HCT116 (cell line): Measurements from ENCODE around the gene MTHFSD. TPM values are rescaled to one million over a fixed set of nuclear protein-coding genes. Genes with fewer than 3 reads are reported as not detected.

Source experiments
- ATAC-seq: fragments of 200-7000 bp; cut with Tn5 transposase; 2 replicates; pipeline ENCODE4 v1.9.1; 2020; ENCODE audit warnings: mild to moderate bottlenecking, moderate library complexity
- BruUV-seq: library from RNA; stranded (reverse); fragments of 400-500 nt; replicated peaks from 2 replicates; lab custom pipeline; 2021; lab: Mats Ljungman, UMichigan
- CTCF ChIA-PET: fragments of 300-600 bp; sonication (Branson Sonifier 250); formaldehyde crosslinking; loops from one replicate; lab custom pipeline; 2021; ENCODE audit warnings: antibody characterized with exemption; lab: Charles Lee
- POLR2A ChIA-PET: fragments of 300-600, 350-600 bp; sonication (Branson Sonifier 250); formaldehyde crosslinking; loops from one replicate; lab custom pipeline; 2021; ENCODE audit warnings: antibody characterized with exemption; lab: Charles Lee
- RAD21 ChIA-PET, 2 experiments: fragments of 300-600 bp; sonication (Branson Sonifier 250); formaldehyde crosslinking; loops; one replicate each; lab custom pipeline; 2023; ENCODE audit warnings: low total read pairs in 2 of 2; ENCODE audit not compliant: uncharacterized antibody in 2 of 2, unreplicated experiment in 2 of 2, low non-redundant PET in 1 of 2; lab: Charles Lee
- DNase-seq: peaks from one replicate; pipeline ENCODE4 v3.0.0-alpha.2; 2010; ENCODE audit warnings: low read depth, low spot score
- H2AFZ ChIP-seq: fragments of 200-600 bp; shearing (Covaris generic), sonication (generic); 2 replicates; pipeline ENCODE4 v1.6.1; 2017; ENCODE audit warnings: low read depth, mixed run types, mixed read lengths, antibody characterized with exemption, low read length; ENCODE audit not compliant: poor library complexity, severe bottlenecking
- H3K27ac ChIP-seq: 2 replicates; pipeline ENCODE4 v1.5.1; 2012; ENCODE audit warnings: low read depth, low read length
- H3K27me3 ChIP-seq: fragments of 200-600 bp; sonication (generic); 2 replicates; pipeline ENCODE4 v1.6.1; 2016; ENCODE audit warnings: mixed run types, low read length, mixed read lengths; ENCODE audit not compliant: insufficient read depth
- H3K36me3 ChIP-seq, 2 experiments: fragments of 200-500 bp in 1 of 2; fragments of 200-600 bp in 1 of 2; sonication (Bioruptor generic) in 1 of 2; sonication (generic) in 1 of 2; 2 replicates each; pipeline versions ENCODE4 v1.5.1 to v1.6.1; 2014 to 2016; ENCODE audit warnings: low read length in 2 of 2, inconsistent platforms in 1 of 2, mixed read lengths in 1 of 2, mixed run types in 1 of 2; ENCODE audit not compliant: insufficient read depth in 2 of 2, control insufficient read depth in 1 of 2
- H3K4me1 ChIP-seq, 2 experiments: fragments of 200-600 bp in 1 of 2; sonication (generic) in 1 of 2; 2 replicates each; pipeline versions ENCODE4 v1.5.1 to v1.6.1; 2012 to 2017; ENCODE audit warnings: low read length in 2 of 2, inconsistent platforms in 1 of 2, mild to moderate bottlenecking in 1 of 2, mixed read lengths in 1 of 2, mixed run types in 1 of 2, moderate library complexity in 1 of 2; ENCODE audit not compliant: insufficient read depth in 2 of 2, control insufficient read depth in 1 of 2
- H3K4me2 ChIP-seq: fragments of 200-600 bp; sonication (generic); 2 replicates; pipeline ENCODE4 v1.6.1; 2017; ENCODE audit warnings: mixed run types, low read length, mixed read lengths
- H3K4me3 ChIP-seq, 2 experiments: fragments of 200-600 bp in 1 of 2; sonication (generic) in 1 of 2; replicated peaks in 1 of 2; 2 replicates each; pipeline ENCODE4 v1.5.1; 2011 to 2016; ENCODE audit warnings: low read length in 2 of 2, control low read depth in 1 of 2, low read depth in 1 of 2, mild to moderate bottlenecking in 1 of 2, mixed read lengths in 1 of 2, mixed run types in 1 of 2
- H3K79me2 ChIP-seq: fragments of 200-600 bp; sonication (generic); 2 replicates; pipeline ENCODE4 v1.6.1; 2017; ENCODE audit warnings: mild to moderate bottlenecking, mixed run types, low read length, moderate library complexity, mixed read lengths; ENCODE audit not compliant: insufficient read depth
- H3K9ac ChIP-seq: fragments of 200-600 bp; sonication (generic); 2 replicates; pipeline ENCODE4 v1.6.1; 2016; ENCODE audit warnings: low read length, mixed read lengths
- H3K9me2 ChIP-seq: fragments of 200-600 bp; sonication (generic), shearing (Covaris generic); 2 replicates; pipeline ENCODE4 v1.6.1; 2017; ENCODE audit warnings: mixed run types, mild to moderate bottlenecking, moderate library complexity; ENCODE audit not compliant: insufficient read depth
- H3K9me3 ChIP-seq, 2 experiments: fragments of 200-500 bp in 1 of 2; fragments of 200-600 bp in 1 of 2; sonication (Bioruptor generic) in 1 of 2; sonication (generic) in 1 of 2; 2 replicates each; pipeline ENCODE4 v1.6.1; 2014 to 2017; ENCODE audit warnings: low read length in 2 of 2, mixed read lengths in 2 of 2, inconsistent platforms in 1 of 2, low read depth in 1 of 2, mild to moderate bottlenecking in 1 of 2, mixed run types in 1 of 2, moderate library complexity in 1 of 2; ENCODE audit not compliant: control insufficient read depth in 1 of 2, insufficient read depth in 1 of 2
- H4K20me1 ChIP-seq: fragments of 200-600 bp; sonication (generic), shearing (Covaris generic); 2 replicates; pipeline ENCODE4 v1.6.1; 2017; ENCODE audit warnings: mixed run types, mild to moderate bottlenecking, moderate library complexity; ENCODE audit not compliant: insufficient read depth
- EGR1 ChIP-seq: IDR thresholded peaks from 2 replicates; pipeline ENCODE4 v1.6.1; 2012; ENCODE audit warnings: low read depth
- ELF1 ChIP-seq: IDR thresholded peaks from 2 replicates; pipeline ENCODE4 v1.6.1; 2012; ENCODE audit warnings: low read depth, borderline replicate concordance
- EZH2phosphoT487 ChIP-seq: fragments of 200-600 bp; IDR thresholded peaks from 2 replicates; pipeline ENCODE4 v1.6.1; 2018; ENCODE audit warnings: antibody characterized with exemption, borderline replicate concordance
- FOSL1 ChIP-seq: IDR thresholded peaks from 2 replicates; pipeline ENCODE4 v1.6.1; 2012; ENCODE audit warnings: low read depth
- JUND ChIP-seq: IDR thresholded peaks from 2 replicates; pipeline ENCODE4 v1.6.1; 2012
- POLR2A ChIP-seq: IDR thresholded peaks from 2 replicates; pipeline ENCODE4 v1.7.0; 2011; ENCODE audit warnings: borderline replicate concordance; ENCODE audit not compliant: insufficient read depth, insufficient read length; ENCODE audit errors: extremely low read depth
- POLR2AphosphoS5 ChIP-seq: IDR thresholded peaks from 2 replicates; pipeline ENCODE4 v1.6.1; 2011; ENCODE audit warnings: mild to moderate bottlenecking, low read depth, low read length, moderate library complexity
- RAD21 ChIP-seq: IDR thresholded peaks from 2 replicates; pipeline ENCODE4 v1.6.1; 2012; ENCODE audit warnings: low read depth, mild to moderate bottlenecking
- SIN3A ChIP-seq: IDR thresholded peaks from 2 replicates; pipeline ENCODE4 v1.6.1; 2012; ENCODE audit warnings: low read depth
- SP1 ChIP-seq: IDR thresholded peaks from 2 replicates; pipeline ENCODE4 v1.6.1; 2012; ENCODE audit warnings: low read depth
- TCF7L2 ChIP-seq: IDR thresholded peaks from 2 replicates; pipeline ENCODE4 v1.7.0; 2011; ENCODE audit warnings: borderline replicate concordance, inconsistent platforms; ENCODE audit not compliant: insufficient read depth, insufficient read length; ENCODE audit errors: extremely low read depth
- YY1 ChIP-seq: IDR thresholded peaks from 2 replicates; pipeline ENCODE4 v1.6.1; 2011; ENCODE audit warnings: low read length, low read depth, moderate library complexity, mild to moderate bottlenecking; ENCODE audit not compliant: insufficient replicate concordance; ENCODE audit errors: extremely low read depth
- ZFX ChIP-seq: fragments of 450-650 bp; IDR thresholded peaks from 2 replicates; pipeline ENCODE4 v1.6.1; 2017
- ZNF274 ChIP-seq: fragments of 200-500 bp; sonication (Bioruptor generic); IDR thresholded peaks from 2 replicates; pipeline ENCODE4 v1.6.1; 2014; ENCODE audit warnings: mild to moderate bottlenecking, low read depth, low read length, inconsistent platforms
- intact Hi-C: fragments of 100-400 bp; cut with micrococcal nuclease; formaldehyde crosslinking; loops from 2 replicates; pipeline ENCODE4 v1.10.0; 2022
- total RNA-seq: library from RNA; stranded (reverse); gene quantifications from one replicate; pipeline ENCODE4 v1.2.1, GENCODE V29; 2021; ENCODE audit not compliant: unreplicated experiment
- TF ChIP-seq, protein P1 (sequence below), 3 experiments: fragments of 200-600 bp in 1 of 3; sonication (generic) in 1 of 3; IDR thresholded peaks in 2 of 3; conservative IDR thresholded peaks in 1 of 3; 2 replicates each; pipeline ENCODE4 v1.5.1; 2012 to 2017; ENCODE audit warnings: low read depth in 2 of 3, low read length in 2 of 3, antibody characterized with exemption in 1 of 3, borderline replicate concordance in 1 of 3, control low read depth in 1 of 3, mild to moderate bottlenecking in 1 of 3, mixed read lengths in 1 of 3, mixed run types in 1 of 3, moderate library complexity in 1 of 3; ENCODE audit not compliant: insufficient read depth in 1 of 3
- TF ChIP-seq, protein P2 (sequence below): IDR thresholded peaks from 2 replicates; pipeline ENCODE4 v1.6.1; 2012; ENCODE audit warnings: low read depth
- TF ChIP-seq, protein P3 (sequence below): IDR thresholded peaks from 2 replicates; pipeline ENCODE4 v1.6.1; 2012
- TF ChIP-seq, protein P4 (sequence below): IDR thresholded peaks from 2 replicates; pipeline ENCODE4 v1.6.1; 2011; ENCODE audit warnings: mild to moderate bottlenecking, low read length, moderate library complexity; ENCODE audit not compliant: insufficient replicate concordance; ENCODE audit errors: extremely low read depth
- TF ChIP-seq, protein P5 (sequence below): IDR thresholded peaks from 2 replicates; pipeline ENCODE4 v1.6.1; 2012

Gene MTHFSD
- total RNA-seq, 1 experiment from 2014 or later: 33.1 TPM

DNA sequence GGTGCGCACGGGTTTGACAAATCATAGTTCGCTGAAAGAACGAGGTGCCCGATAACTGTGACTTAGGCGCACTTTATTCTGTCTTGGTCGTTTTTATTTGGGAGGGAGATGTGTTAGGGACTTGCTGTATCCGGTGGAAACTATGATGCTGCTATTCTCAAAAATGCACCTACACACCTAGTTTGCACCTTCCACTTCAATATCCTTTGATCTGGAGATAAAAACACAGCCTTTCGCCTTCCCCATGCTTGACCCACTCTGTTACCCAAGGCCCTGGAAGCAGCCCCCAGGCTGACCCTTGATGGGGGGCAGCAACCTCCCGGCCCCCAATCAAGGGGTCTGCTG is 59.7 kb downstream of the MTHFSD start:
- Histone ChIP-seq H3K4me2 (no peak overlapping the region), H4K20me1 (no peaks in the 10 kb centered on the region), H3K4me1 (no peaks in the 10 kb centered on the region), H3K79me2 (no peaks in the 10 kb centered on the region), H3K9me3 (no peaks in the 10 kb centered on the region), H3K9me2 (no peaks in the 10 kb centered on the region), H3K36me3 (no peaks in the 10 kb centered on the region), H3K27ac (no peak overlapping the region), H2AFZ (no peak overlapping the region), H3K4me3 (no peak overlapping the region), H3K9ac (no peak overlapping the region), H3K27me3 (peaks cover 35% of the 10 kb centered on the region)
- intact Hi-C loops: no loop called here
- no TSS peak for BruUV-seq
- TF ChIP-seq TCF7L2 (no peak), ELF1 (no peak), YY1 (no peak), EZH2phosphoT487 (no peak), RAD21 (no peak), FOSL1 (no peak), ZFX (no peak), POLR2A (no peak), JUND (no peak), SP1 (no peak), EGR1 (no peak), ZNF274 (no peak), SIN3A (no peak), POLR2AphosphoS5 (no peak)
- TF ChIP-seq, protein P1, sequence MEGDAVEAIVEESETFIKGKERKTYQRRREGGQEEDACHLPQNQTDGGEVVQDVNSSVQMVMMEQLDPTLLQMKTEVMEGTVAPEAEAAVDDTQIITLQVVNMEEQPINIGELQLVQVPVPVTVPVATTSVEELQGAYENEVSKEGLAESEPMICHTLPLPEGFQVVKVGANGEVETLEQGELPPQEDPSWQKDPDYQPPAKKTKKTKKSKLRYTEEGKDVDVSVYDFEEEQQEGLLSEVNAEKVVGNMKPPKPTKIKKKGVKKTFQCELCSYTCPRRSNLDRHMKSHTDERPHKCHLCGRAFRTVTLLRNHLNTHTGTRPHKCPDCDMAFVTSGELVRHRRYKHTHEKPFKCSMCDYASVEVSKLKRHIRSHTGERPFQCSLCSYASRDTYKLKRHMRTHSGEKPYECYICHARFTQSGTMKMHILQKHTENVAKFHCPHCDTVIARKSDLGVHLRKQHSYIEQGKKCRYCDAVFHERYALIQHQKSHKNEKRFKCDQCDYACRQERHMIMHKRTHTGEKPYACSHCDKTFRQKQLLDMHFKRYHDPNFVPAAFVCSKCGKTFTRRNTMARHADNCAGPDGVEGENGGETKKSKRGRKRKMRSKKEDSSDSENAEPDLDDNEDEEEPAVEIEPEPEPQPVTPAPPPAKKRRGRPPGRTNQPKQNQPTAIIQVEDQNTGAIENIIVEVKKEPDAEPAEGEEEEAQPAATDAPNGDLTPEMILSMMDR (IDR thresholded peaks at IDR 0.05 in 2 of 3, conservative IDR thresholded peaks at IDR 0.05 in 1 of 3; ENCODE audit: borderline replicate concordance in 1 of 3, insufficient read depth in 1 of 3, low read depth in 2 of 3, low read length in 2 of 3): no peak
- TF ChIP-seq, protein P2, sequence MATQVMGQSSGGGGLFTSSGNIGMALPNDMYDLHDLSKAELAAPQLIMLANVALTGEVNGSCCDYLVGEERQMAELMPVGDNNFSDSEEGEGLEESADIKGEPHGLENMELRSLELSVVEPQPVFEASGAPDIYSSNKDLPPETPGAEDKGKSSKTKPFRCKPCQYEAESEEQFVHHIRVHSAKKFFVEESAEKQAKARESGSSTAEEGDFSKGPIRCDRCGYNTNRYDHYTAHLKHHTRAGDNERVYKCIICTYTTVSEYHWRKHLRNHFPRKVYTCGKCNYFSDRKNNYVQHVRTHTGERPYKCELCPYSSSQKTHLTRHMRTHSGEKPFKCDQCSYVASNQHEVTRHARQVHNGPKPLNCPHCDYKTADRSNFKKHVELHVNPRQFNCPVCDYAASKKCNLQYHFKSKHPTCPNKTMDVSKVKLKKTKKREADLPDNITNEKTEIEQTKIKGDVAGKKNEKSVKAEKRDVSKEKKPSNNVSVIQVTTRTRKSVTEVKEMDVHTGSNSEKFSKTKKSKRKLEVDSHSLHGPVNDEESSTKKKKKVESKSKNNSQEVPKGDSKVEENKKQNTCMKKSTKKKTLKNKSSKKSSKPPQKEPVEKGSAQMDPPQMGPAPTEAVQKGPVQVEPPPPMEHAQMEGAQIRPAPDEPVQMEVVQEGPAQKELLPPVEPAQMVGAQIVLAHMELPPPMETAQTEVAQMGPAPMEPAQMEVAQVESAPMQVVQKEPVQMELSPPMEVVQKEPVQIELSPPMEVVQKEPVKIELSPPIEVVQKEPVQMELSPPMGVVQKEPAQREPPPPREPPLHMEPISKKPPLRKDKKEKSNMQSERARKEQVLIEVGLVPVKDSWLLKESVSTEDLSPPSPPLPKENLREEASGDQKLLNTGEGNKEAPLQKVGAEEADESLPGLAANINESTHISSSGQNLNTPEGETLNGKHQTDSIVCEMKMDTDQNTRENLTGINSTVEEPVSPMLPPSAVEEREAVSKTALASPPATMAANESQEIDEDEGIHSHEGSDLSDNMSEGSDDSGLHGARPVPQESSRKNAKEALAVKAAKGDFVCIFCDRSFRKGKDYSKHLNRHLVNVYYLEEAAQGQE: no peak
- TF ChIP-seq, protein P3, sequence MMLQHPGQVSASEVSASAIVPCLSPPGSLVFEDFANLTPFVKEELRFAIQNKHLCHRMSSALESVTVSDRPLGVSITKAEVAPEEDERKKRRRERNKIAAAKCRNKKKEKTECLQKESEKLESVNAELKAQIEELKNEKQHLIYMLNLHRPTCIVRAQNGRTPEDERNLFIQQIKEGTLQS: no peak
- TF ChIP-seq, protein P4, sequence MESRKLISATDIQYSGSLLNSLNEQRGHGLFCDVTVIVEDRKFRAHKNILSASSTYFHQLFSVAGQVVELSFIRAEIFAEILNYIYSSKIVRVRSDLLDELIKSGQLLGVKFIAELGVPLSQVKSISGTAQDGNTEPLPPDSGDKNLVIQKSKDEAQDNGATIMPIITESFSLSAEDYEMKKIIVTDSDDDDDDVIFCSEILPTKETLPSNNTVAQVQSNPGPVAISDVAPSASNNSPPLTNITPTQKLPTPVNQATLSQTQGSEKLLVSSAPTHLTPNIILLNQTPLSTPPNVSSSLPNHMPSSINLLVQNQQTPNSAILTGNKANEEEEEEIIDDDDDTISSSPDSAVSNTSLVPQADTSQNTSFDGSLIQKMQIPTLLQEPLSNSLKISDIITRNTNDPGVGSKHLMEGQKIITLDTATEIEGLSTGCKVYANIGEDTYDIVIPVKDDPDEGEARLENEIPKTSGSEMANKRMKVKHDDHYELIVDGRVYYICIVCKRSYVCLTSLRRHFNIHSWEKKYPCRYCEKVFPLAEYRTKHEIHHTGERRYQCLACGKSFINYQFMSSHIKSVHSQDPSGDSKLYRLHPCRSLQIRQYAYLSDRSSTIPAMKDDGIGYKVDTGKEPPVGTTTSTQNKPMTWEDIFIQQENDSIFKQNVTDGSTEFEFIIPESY: no peak
- TF ChIP-seq, protein P5, sequence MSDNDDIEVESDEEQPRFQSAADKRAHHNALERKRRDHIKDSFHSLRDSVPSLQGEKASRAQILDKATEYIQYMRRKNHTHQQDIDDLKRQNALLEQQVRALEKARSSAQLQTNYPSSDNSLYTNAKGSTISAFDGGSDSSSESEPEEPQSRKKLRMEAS: no peak
- ATAC-seq: no peak
- ChIA-PET CTCF (no interaction called here), POLR2A (no interaction called here), RAD21 (no interaction called here)
- no peak for DNase-seq
